ENCODE results near the gene MEGF9. TPM values are rescaled to one million over a fixed set of nuclear protein-coding genes. Genes with fewer than 3 reads are reported as not detected.
A peak's percentile ranks its signal among the peaks of the same experiment; 100 is the strongest.

Gene MEGF9
- polyA plus RNA-seq, 3 donors, result 14.0 to 17.9 (median 15.6) TPM

- no peak for DNase-seq
Observed at GRCh38 chr9:120735415-120736126, 21.3 kb upstream of the MEGF9 start.

GRCh38 chr9:120734607-120735410 lies 20.5 kb upstream of the MEGF9 start:
- DNase-seq, result no peak

- DNase-seq, result no peak
Observed at GRCh38 chr9:120733190-120733589, 18.9 kb upstream of the MEGF9 start.

- peak; percentile 52 for DNase-seq
Observed at GRCh38 chr9:120730654-120731514, 16.6 kb upstream of the MEGF9 start.

- DNase-seq, result no peak
Observed at GRCh38 chr9:120729791-120730241, 15.5 kb upstream of the MEGF9 start.

GRCh38 chr9:120726484-120726883 lies 12.2 kb upstream of the MEGF9 start:
- no peak for DNase-seq

- DNase-seq, result no peak
Observed at GRCh38 chr9:120725907-120726306, 11.6 kb upstream of the MEGF9 start.

- DNase-seq, result no peak
Observed at GRCh38 chr9:120724757-120725400, 10.6 kb upstream of the MEGF9 start.

GRCh38 chr9:120723565-120723964 lies 9.3 kb upstream of the MEGF9 start:
- no peak for DNase-seq

- no peak for DNase-seq
Observed at GRCh38 chr9:120720404-120720803, 6.1 kb upstream of the MEGF9 start.

GRCh38 chr9:120718316-120718715 lies 4.0 kb upstream of the MEGF9 start:
- no peak for DNase-seq

- DNase-seq, result no peak
Observed at GRCh38 chr9:120717176-120717575, 2.9 kb upstream of the MEGF9 start.

- DNase-seq, result no peak
Observed at GRCh38 chr9:120716483-120716882, 2.2 kb upstream of the MEGF9 start.

- peak; percentile 73 for DNase-seq
Observed at GRCh38 chr9:120715389-120715924, 1.2 kb upstream of the MEGF9 start.

- DNase-seq, result no peak
Observed at GRCh38 chr9:120714846-120715388, 647 bp upstream of the MEGF9 start.

GRCh38 chr9:120713257-120714087 lies 798 bp downstream of the MEGF9 start:
- DNase-seq, result no peak

GRCh38 chr9:120712539-120713031 lies 1.7 kb downstream of the MEGF9 start:
- no peak for DNase-seq

- no peak for DNase-seq
Observed at GRCh38 chr9:120711841-120712538, 2.3 kb downstream of the MEGF9 start.

- DNase-seq, result no peak
Observed at GRCh38 chr9:120711354-120711753, 2.9 kb downstream of the MEGF9 start.
